Measurements from ENCODE around the gene PLA2G4C. TPM values are rescaled to one million over a fixed set of nuclear protein-coding genes. Genes with fewer than 3 reads are reported as not detected.
A peak's percentile ranks its signal among the peaks of the same experiment; 100 is the strongest.

PLA2G4C gene
- total RNA-seq (2021; fragmentation: NEBNext Ultra II Directional; extraction: Animal tissue kit (Norgen Biotek cat#: 25700)) (14.9 and 17.5 TPM in 2 replicates), polyA plus RNA-seq (2011; rRNA removed) (14.9 and 20.5 TPM in 2 replicates), polyA minus RNA-seq (2011; rRNA and poly(A)+ RNA removed) (18.6 and 21.5 TPM in 2 replicates)
- polyA plus RNA-seq (2011; cell fraction: cytosol; rRNA removed): 12.4 TPM
- polyA plus RNA-seq (2011; cell fraction: nucleus; rRNA removed): 13.4 TPM
- polyA plus RNA-seq (2012, experiment 1 of 2): 12.4 to 28.2 TPM (median 20.5 TPM) in 4 replicates
- polyA plus RNA-seq (2012, experiment 2 of 2): 7.7 TPM
- 25.5 TPM for polyA plus RNA-seq (2013, experiment 1 of 2)
- 24.1 TPM for polyA plus RNA-seq (2013, experiment 2 of 2)
- polyA minus RNA-seq (2011; cell fraction: cytosol; rRNA and poly(A)+ RNA removed): 14.1 TPM
- 7.5 TPM for polyA minus RNA-seq (2011; cell fraction: nucleus; rRNA and poly(A)+ RNA removed)
- long read RNA-seq, experiment 1, partial matches to known transcripts: 7 of 12 reads
- long read RNA-seq, experiment 1, other reads (novel, unspliced or antisense): 5 of 12 reads
- long read RNA-seq, experiment 2, partial matches to known transcripts: 27 of 29 reads
- long read RNA-seq, experiment 2, other reads (novel, unspliced or antisense): 2 of 29 reads

GRCh38 chr19:48110350-48110966 lies at the start of gene PLA2G4C:
TSS of gene PLA2G4C (minus strand) at chr19:48110817. CDS start at chr19:48106529, 4,288 bp downstream.
- H4K5ac ChIP-seq (ENCODE audit: insufficient read length, low read depth, low read length): no peak within 1 kb of the TSS
- H3K79me1 ChIP-seq (ENCODE audit: low read depth, low read length): no peaks in the 10 kb centered on the region
- peaks cover 0 to 3% (median 0%) of the 10 kb centered on the region in 4 experiments; a peak in 2 of 7 replicates for H3K4me1 ChIP-seq (replicated peaks in 1 of 4; ENCODE audit: control insufficient read depth in 3 of 4, insufficient read depth in 4 of 4, low read length in 3 of 4)
- no peak within 1 kb of the TSS for H2BK12ac ChIP-seq (ENCODE audit: low read depth, low read length)
- H3K4ac ChIP-seq (replicated peaks; ENCODE audit: insufficient read length, low read depth, low read length): no peak within 1 kb of the TSS
- H2AFZ ChIP-seq (ENCODE audit: low read length): peak within 1 kb of the TSS; percentile 90
- peak within 1 kb of the TSS; percentile 45; the same call in 1 of the 2 replicates for H4K8ac ChIP-seq (ENCODE audit: extremely low read depth, insufficient read depth, low read length)
- peak within 1 kb of the TSS; percentile 1; the same call in 1 of the 2 replicates for H3K27ac ChIP-seq (ENCODE audit: low read depth, low read length)
- ChIA-PET CTCF (ENCODE audit: partially characterized antibody) (interaction anchor here (0.6 to 12.5 kb wide), 18 partner anchors 8 to 1807 kb away, joined by 3 to 183 read pairs (median 4); no protein-coding TSS in a partner anchor), POLR2A (ENCODE audit: partially characterized antibody) (interaction anchor here (0.5 to 1.4 kb wide), 7 partner anchors 24 to 285 kb away, joined by 3 to 5 read pairs (median 3); no protein-coding TSS in a partner anchor)
- no peak within 1 kb of the TSS for H2BK120ac ChIP-seq (replicated peaks; ENCODE audit: low read depth, low read length)
- peak within 1 kb of the TSS; percentile 66 to 73 for H3K4me2 ChIP-seq (ENCODE audit: insufficient read depth in 1 of 2, low read depth in 2 of 2, low read length in 2 of 2)
- no peak within 1 kb of the TSS for H3K23ac ChIP-seq (ENCODE audit: insufficient read length)
- H2BK5ac ChIP-seq (ENCODE audit: low read depth, low read length): peak within 1 kb of the TSS; percentile 84; the same call in 1 of the 2 replicates
- no peaks in the 10 kb centered on the region for H3K9me3 ChIP-seq (ENCODE audit: insufficient read depth in 2 of 2, low read depth in 1 of 2, low read length in 1 of 2)
- DNase-seq (ENCODE audit: low read depth in 1 of 2, low spot score in 2 of 2) (peak; percentile 82 to 83), FAIRE-seq (no peak)
- H3K4me3 ChIP-seq (ENCODE audit: extremely low read depth in 1 of 4, insufficient read depth in 2 of 4, low read depth in 3 of 4, low read length in 4 of 4): peak within 1 kb of the TSS; percentile 37 to 54 (median 47)
- no peaks in the 10 kb centered on the region for H3K27me3 ChIP-seq (replicated peaks in 1 of 4; ENCODE audit: control insufficient read depth in 3 of 4, extremely low read depth in 1 of 4, insufficient read depth in 3 of 4, low read length in 3 of 4)
- H3K36me3 ChIP-seq (ENCODE audit: control insufficient read depth in 2 of 4, insufficient read depth in 4 of 4, low read length in 3 of 4): peaks cover 0 to 5% (median 1%) of the 10 kb centered on the region in 4 experiments; a peak in 2 of 8 replicates
- H2BK20ac ChIP-seq (ENCODE audit: low read length): no peak within 1 kb of the TSS
- no peak within 1 kb of the TSS for H2BK15ac ChIP-seq (ENCODE audit: low read length)
- no peaks in the 10 kb centered on the region for H3K79me2 ChIP-seq (ENCODE audit: control insufficient read depth in 1 of 2, insufficient read depth in 2 of 2, low read length in 2 of 2)
- H4K91ac ChIP-seq (replicated peaks; ENCODE audit: insufficient read length, low read length): peak within 1 kb of the TSS; percentile 52
- 42% methylated on average over 27 of the region's 27 CpGs; no CpG with 5 or more reads in 1 of the 2 experiments for WGBS, 2 experiments (ENCODE audit: extremely low coverage in 1 of 2, insufficient coverage in 1 of 2, insufficient read length in 1 of 2, insufficient replicate concordance in 2 of 2, low coverage in 1 of 2, low lambda C conversion rate in 2 of 2, missing lambda C conversion rate in 1 of 2)
- peak within 1 kb of the TSS in 3 of 4 experiments; percentile 55 to 56 (median 55); a peak in 5 of 7 replicates for H3K9ac ChIP-seq (replicated peaks in 1 of 4; ENCODE audit: extremely low read depth in 1 of 4, low read depth in 3 of 4, low read length in 3 of 4)
- H4K20me1 ChIP-seq (replicated peaks in 1 of 2; ENCODE audit: control insufficient read depth in 1 of 2, insufficient read depth in 2 of 2, low read length in 2 of 2): no peaks in the 10 kb centered on the region
- 0 out of 2 replicates have a peak within 1 kb of the TSS, but pooled peaks have one; percentile 13 for H3K18ac ChIP-seq (ENCODE audit: extremely low read depth, low read length)
- no peak within 1 kb of the TSS for H3K56ac ChIP-seq (replicated peaks; ENCODE audit: insufficient read length, low read depth, low read length)
- H3K14ac ChIP-seq (ENCODE audit: insufficient read length): no peak within 1 kb of the TSS
- no peak within 1 kb of the TSS for H2AK5ac ChIP-seq (ENCODE audit: low read depth, low read length)
- H3K23me2 ChIP-seq (ENCODE audit: low read depth, low read length): peaks cover 2% of the 10 kb centered on the region; the same call in 1 of the 2 replicates
- TF ChIP-seq NRF1 (IDR thresholded peaks at IDR 0.05; ENCODE audit: low read depth, low read length) (peak; percentile 50; the same call in 1 of the 2 replicates), SIN3A (conservative IDR thresholded peaks at IDR 0.05 in 1 of 2, IDR thresholded peaks at IDR 0.05 in 1 of 2; ENCODE audit: low read depth in 1 of 2, low read length in 2 of 2) (0 out of 4 replicates have a peak, but pooled peaks of 1 of the 2 experiments have one; percentile 42), GTF2F1 (IDR thresholded peaks at IDR 0.05; ENCODE audit: borderline replicate concordance, low read depth, low read length) (no peak), RBBP5 (IDR thresholded peaks at IDR 0.05; ENCODE audit: borderline replicate concordance, low read depth, low read length) (no peak), YY1 (IDR thresholded peaks at IDR 0.05; ENCODE audit: low read depth, low read length) (peak; percentile 29), USF2 (IDR thresholded peaks at IDR 0.05; ENCODE audit: low read length) (0 out of 2 replicates have a peak, but pooled peaks have one; percentile 12), MAX (IDR thresholded peaks at IDR 0.05) (peak; percentile 7; the same call in 1 of the 2 replicates)
